GM20000 (cell line): Measurements from ENCODE around the gene REXO2.

ENCODE experiments used
- DNase-seq: peaks from one replicate; pipeline ENCODE4 v3.0.0; 2012; ENCODE audit warnings: low spot score
- CTCF ChIP-seq: IDR thresholded peaks from 2 replicates; pipeline ENCODE4 v1.5.1; 2012; ENCODE audit warnings: mild to moderate bottlenecking, control low read depth; ENCODE audit errors: extremely low read depth, missing control alignments

Gene REXO2

GRCh38 chr11:114483929-114484328 is 44.7 kb downstream of the REXO2 start:
- no peak for TF ChIP-seq CTCF
- DNase-seq = no peak

DNA sequence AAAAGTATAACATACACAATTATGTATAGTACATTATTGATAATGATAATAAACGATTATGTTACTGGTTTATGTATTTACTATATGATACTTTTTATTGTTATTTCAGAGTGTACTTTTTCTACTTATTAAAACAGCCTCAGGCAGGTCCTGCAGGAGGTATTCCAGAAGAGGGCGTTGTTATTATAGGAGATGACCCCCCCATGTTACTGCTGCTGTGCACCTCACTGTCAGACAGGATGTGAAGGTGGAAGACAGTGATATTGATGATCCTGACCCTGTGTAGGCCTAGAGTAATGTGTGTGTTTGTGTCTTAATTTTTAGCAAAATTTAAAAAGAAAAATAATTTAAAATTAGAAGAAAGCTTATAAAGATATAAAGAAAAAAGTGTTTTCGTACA is 57.6 kb downstream of the REXO2 start:
- DNase-seq = no peak
- TF ChIP-seq CTCF = no peak

DNA sequence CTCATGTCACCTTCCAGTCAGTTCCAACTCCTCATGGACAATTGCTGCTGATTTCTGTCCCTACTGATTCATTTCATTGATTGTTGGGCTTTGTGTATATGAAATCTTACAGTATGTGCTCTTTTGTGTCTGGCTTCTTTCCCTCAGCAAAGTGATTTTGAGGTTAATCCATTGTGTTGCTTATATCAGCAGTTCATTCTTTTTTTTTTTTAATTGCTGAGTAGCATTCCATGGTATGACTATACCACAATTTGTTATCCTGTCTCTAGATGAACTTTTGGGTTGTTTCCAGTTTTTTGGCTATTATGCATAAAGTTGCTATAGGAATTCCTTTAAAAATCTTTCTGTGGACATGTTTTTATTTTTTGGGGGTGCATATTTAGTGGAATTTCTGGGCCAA is 60.5 kb downstream of the REXO2 start:
- TF ChIP-seq CTCF = no peak
- no peak for DNase-seq
